HCT116 (cell line): Measurements from ENCODE around the gene TRRAP. TPM values are rescaled to one million over a fixed set of nuclear protein-coding genes. Genes with fewer than 3 reads are reported as not detected.

Experiments used
- ATAC-seq: fragments of 200-7000 bp; cut with Tn5 transposase; 2 replicates; pipeline ENCODE4 v1.9.1; 2020; ENCODE audit warnings: mild to moderate bottlenecking, moderate library complexity
- BruUV-seq: library from RNA; stranded (reverse); fragments of 400-500 nt; replicated peaks from 2 replicates; lab custom pipeline; 2021; lab: Mats Ljungman, UMichigan
- CTCF ChIA-PET: fragments of 300-600 bp; sonication (Branson Sonifier 250); formaldehyde crosslinking; loops from one replicate; lab custom pipeline; 2021; ENCODE audit warnings: antibody characterized with exemption; lab: Charles Lee
- POLR2A ChIA-PET: fragments of 300-600, 350-600 bp; sonication (Branson Sonifier 250); formaldehyde crosslinking; loops from one replicate; lab custom pipeline; 2021; ENCODE audit warnings: antibody characterized with exemption; lab: Charles Lee
- RAD21 ChIA-PET, 2 experiments: fragments of 300-600 bp; sonication (Branson Sonifier 250); formaldehyde crosslinking; loops; one replicate each; lab custom pipeline; 2023; ENCODE audit warnings: low total read pairs in 2 of 2; ENCODE audit not compliant: uncharacterized antibody in 2 of 2, unreplicated experiment in 2 of 2, low non-redundant PET in 1 of 2; lab: Charles Lee
- DNase-seq: peaks from one replicate; pipeline ENCODE4 v3.0.0-alpha.2; 2010; ENCODE audit warnings: low read depth, low spot score
- H2AFZ ChIP-seq: fragments of 200-600 bp; shearing (Covaris generic), sonication (generic); 2 replicates; pipeline ENCODE4 v1.6.1; 2017; ENCODE audit warnings: low read depth, mixed run types, mixed read lengths, antibody characterized with exemption, low read length; ENCODE audit not compliant: poor library complexity, severe bottlenecking
- H3K27ac ChIP-seq: 2 replicates; pipeline ENCODE4 v1.5.1; 2012; ENCODE audit warnings: low read depth, low read length
- H3K27me3 ChIP-seq: fragments of 200-600 bp; sonication (generic); 2 replicates; pipeline ENCODE4 v1.6.1; 2016; ENCODE audit warnings: mixed run types, low read length, mixed read lengths; ENCODE audit not compliant: insufficient read depth
- H3K36me3 ChIP-seq, 2 experiments: fragments of 200-500 bp in 1 of 2; fragments of 200-600 bp in 1 of 2; sonication (Bioruptor generic) in 1 of 2; sonication (generic) in 1 of 2; 2 replicates each; pipeline versions ENCODE4 v1.5.1 to v1.6.1; 2014 to 2016; ENCODE audit warnings: low read length in 2 of 2, inconsistent platforms in 1 of 2, mixed read lengths in 1 of 2, mixed run types in 1 of 2; ENCODE audit not compliant: insufficient read depth in 2 of 2, control insufficient read depth in 1 of 2
- H3K4me1 ChIP-seq, 2 experiments: fragments of 200-600 bp in 1 of 2; sonication (generic) in 1 of 2; 2 replicates each; pipeline versions ENCODE4 v1.5.1 to v1.6.1; 2012 to 2017; ENCODE audit warnings: low read length in 2 of 2, inconsistent platforms in 1 of 2, mild to moderate bottlenecking in 1 of 2, mixed read lengths in 1 of 2, mixed run types in 1 of 2, moderate library complexity in 1 of 2; ENCODE audit not compliant: insufficient read depth in 2 of 2, control insufficient read depth in 1 of 2
- H3K4me2 ChIP-seq: fragments of 200-600 bp; sonication (generic); 2 replicates; pipeline ENCODE4 v1.6.1; 2017; ENCODE audit warnings: mixed run types, low read length, mixed read lengths
- H3K4me3 ChIP-seq, 2 experiments: fragments of 200-600 bp in 1 of 2; sonication (generic) in 1 of 2; replicated peaks in 1 of 2; 2 replicates each; pipeline ENCODE4 v1.5.1; 2011 to 2016; ENCODE audit warnings: low read length in 2 of 2, control low read depth in 1 of 2, low read depth in 1 of 2, mild to moderate bottlenecking in 1 of 2, mixed read lengths in 1 of 2, mixed run types in 1 of 2
- H3K79me2 ChIP-seq: fragments of 200-600 bp; sonication (generic); 2 replicates; pipeline ENCODE4 v1.6.1; 2017; ENCODE audit warnings: mild to moderate bottlenecking, mixed run types, low read length, moderate library complexity, mixed read lengths; ENCODE audit not compliant: insufficient read depth
- H3K9ac ChIP-seq: fragments of 200-600 bp; sonication (generic); 2 replicates; pipeline ENCODE4 v1.6.1; 2016; ENCODE audit warnings: low read length, mixed read lengths
- H3K9me2 ChIP-seq: fragments of 200-600 bp; sonication (generic), shearing (Covaris generic); 2 replicates; pipeline ENCODE4 v1.6.1; 2017; ENCODE audit warnings: mixed run types, mild to moderate bottlenecking, moderate library complexity; ENCODE audit not compliant: insufficient read depth
- H3K9me3 ChIP-seq, 2 experiments: fragments of 200-500 bp in 1 of 2; fragments of 200-600 bp in 1 of 2; sonication (Bioruptor generic) in 1 of 2; sonication (generic) in 1 of 2; 2 replicates each; pipeline ENCODE4 v1.6.1; 2014 to 2017; ENCODE audit warnings: low read length in 2 of 2, mixed read lengths in 2 of 2, inconsistent platforms in 1 of 2, low read depth in 1 of 2, mild to moderate bottlenecking in 1 of 2, mixed run types in 1 of 2, moderate library complexity in 1 of 2; ENCODE audit not compliant: control insufficient read depth in 1 of 2, insufficient read depth in 1 of 2
- H4K20me1 ChIP-seq: fragments of 200-600 bp; sonication (generic), shearing (Covaris generic); 2 replicates; pipeline ENCODE4 v1.6.1; 2017; ENCODE audit warnings: mixed run types, mild to moderate bottlenecking, moderate library complexity; ENCODE audit not compliant: insufficient read depth
- CTCF ChIP-seq, 3 experiments: fragments of 200-600 bp in 1 of 3; sonication (generic) in 1 of 3; IDR thresholded peaks in 2 of 3; conservative IDR thresholded peaks in 1 of 3; 2 replicates each; pipeline ENCODE4 v1.5.1; 2012 to 2017; ENCODE audit warnings: low read depth in 2 of 3, low read length in 2 of 3, antibody characterized with exemption in 1 of 3, borderline replicate concordance in 1 of 3, control low read depth in 1 of 3, mild to moderate bottlenecking in 1 of 3, mixed read lengths in 1 of 3, mixed run types in 1 of 3, moderate library complexity in 1 of 3; ENCODE audit not compliant: insufficient read depth in 1 of 3
- ELF1 ChIP-seq: IDR thresholded peaks from 2 replicates; pipeline ENCODE4 v1.6.1; 2012; ENCODE audit warnings: low read depth, borderline replicate concordance
- EZH2 ChIP-seq: fragments of 200-600 bp; sonication (generic); IDR thresholded peaks from 2 replicates; pipeline ENCODE4 v1.6.1; 2017; ENCODE audit warnings: antibody characterized with exemption, mixed run types
- EZH2phosphoT487 ChIP-seq: fragments of 200-600 bp; IDR thresholded peaks from 2 replicates; pipeline ENCODE4 v1.6.1; 2018; ENCODE audit warnings: antibody characterized with exemption, borderline replicate concordance
- FOSL1 ChIP-seq: IDR thresholded peaks from 2 replicates; pipeline ENCODE4 v1.6.1; 2012; ENCODE audit warnings: low read depth
- YY1 ChIP-seq: IDR thresholded peaks from 2 replicates; pipeline ENCODE4 v1.6.1; 2011; ENCODE audit warnings: low read length, low read depth, moderate library complexity, mild to moderate bottlenecking; ENCODE audit not compliant: insufficient replicate concordance; ENCODE audit errors: extremely low read depth
- intact Hi-C: fragments of 100-400 bp; cut with micrococcal nuclease; formaldehyde crosslinking; loops from 2 replicates; pipeline ENCODE4 v1.10.0; 2022
- total RNA-seq: library from RNA; stranded (reverse); gene quantifications from one replicate; pipeline ENCODE4 v1.2.1, GENCODE V29; 2021; ENCODE audit not compliant: unreplicated experiment
- TF ChIP-seq, protein P1 (sequence below): IDR thresholded peaks from 2 replicates; pipeline ENCODE4 v1.6.1; 2012; ENCODE audit warnings: low read depth

The TRRAP gene
- total RNA-seq, 1 experiment from 2014 or later, result 44.5 TPM

GRCh38 chr7:98855610-98856422 lies 22.5 kb upstream of the TRRAP start:
- Histone ChIP-seq H3K27me3 (no peaks in the 10 kb centered on the region), H3K9me3 (no peaks in the 10 kb centered on the region)
- CTCF ChIA-PET, result no interaction called here
- POLR2A ChIA-PET, result no interaction called here
- TF ChIP-seq FOSL1, result no peak
- TF ChIP-seq EZH2phosphoT487, result no peak
- TF ChIP-seq, protein P1, sequence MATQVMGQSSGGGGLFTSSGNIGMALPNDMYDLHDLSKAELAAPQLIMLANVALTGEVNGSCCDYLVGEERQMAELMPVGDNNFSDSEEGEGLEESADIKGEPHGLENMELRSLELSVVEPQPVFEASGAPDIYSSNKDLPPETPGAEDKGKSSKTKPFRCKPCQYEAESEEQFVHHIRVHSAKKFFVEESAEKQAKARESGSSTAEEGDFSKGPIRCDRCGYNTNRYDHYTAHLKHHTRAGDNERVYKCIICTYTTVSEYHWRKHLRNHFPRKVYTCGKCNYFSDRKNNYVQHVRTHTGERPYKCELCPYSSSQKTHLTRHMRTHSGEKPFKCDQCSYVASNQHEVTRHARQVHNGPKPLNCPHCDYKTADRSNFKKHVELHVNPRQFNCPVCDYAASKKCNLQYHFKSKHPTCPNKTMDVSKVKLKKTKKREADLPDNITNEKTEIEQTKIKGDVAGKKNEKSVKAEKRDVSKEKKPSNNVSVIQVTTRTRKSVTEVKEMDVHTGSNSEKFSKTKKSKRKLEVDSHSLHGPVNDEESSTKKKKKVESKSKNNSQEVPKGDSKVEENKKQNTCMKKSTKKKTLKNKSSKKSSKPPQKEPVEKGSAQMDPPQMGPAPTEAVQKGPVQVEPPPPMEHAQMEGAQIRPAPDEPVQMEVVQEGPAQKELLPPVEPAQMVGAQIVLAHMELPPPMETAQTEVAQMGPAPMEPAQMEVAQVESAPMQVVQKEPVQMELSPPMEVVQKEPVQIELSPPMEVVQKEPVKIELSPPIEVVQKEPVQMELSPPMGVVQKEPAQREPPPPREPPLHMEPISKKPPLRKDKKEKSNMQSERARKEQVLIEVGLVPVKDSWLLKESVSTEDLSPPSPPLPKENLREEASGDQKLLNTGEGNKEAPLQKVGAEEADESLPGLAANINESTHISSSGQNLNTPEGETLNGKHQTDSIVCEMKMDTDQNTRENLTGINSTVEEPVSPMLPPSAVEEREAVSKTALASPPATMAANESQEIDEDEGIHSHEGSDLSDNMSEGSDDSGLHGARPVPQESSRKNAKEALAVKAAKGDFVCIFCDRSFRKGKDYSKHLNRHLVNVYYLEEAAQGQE, result no peak
- no peak for TF ChIP-seq ELF1
- no peak for TF ChIP-seq YY1
- no peak for TF ChIP-seq EZH2
- no peak for TF ChIP-seq CTCF (IDR thresholded peaks at IDR 0.05 in 2 of 3, conservative IDR thresholded peaks at IDR 0.05 in 1 of 3; ENCODE audit: borderline replicate concordance in 1 of 3, insufficient read depth in 1 of 3, low read depth in 2 of 3, low read length in 2 of 3)
- TF ChIP-seq, all 23 proteins: peak for 0
- Histone ChIP-seq H3K4me1 (peaks cover 9 to 23% of the 10 kb centered on the region in 2 experiments; a peak in 3 of 4 replicates), H4K20me1 (no peaks in the 10 kb centered on the region), H3K9me2 (no peaks in the 10 kb centered on the region), H3K27ac (no peak overlapping the region; the same call in 1 of the 2 replicates), H3K79me2 (no peaks in the 10 kb centered on the region), H3K4me3 (no peak overlapping the region), H3K9ac (no peak overlapping the region), H3K36me3 (no peaks in the 10 kb centered on the region), H3K4me2 (no peak overlapping the region), H2AFZ (no peak overlapping the region)
- no peak for ATAC-seq
- intact Hi-C loops, result no loop called here
- BruUV-seq, result no TSS peak
- DNase-seq, result no peak
- RAD21 ChIA-PET, result no interaction called here
